ENCODE results near the gene NEIL1.
A peak's percentile ranks its signal among the peaks of the same experiment; 100 is the strongest.
"Not testable (repeated sequence)": the region's sequence is repeated elsewhere in the genome, so short reads cannot be mapped to it uniquely, and the experiment has no call there.

The NEIL1 gene

GRCh38 chr15:75327005-75327404 lies 19.8 kb upstream of the NEIL1 start:
- DNase-seq (no peak), ATAC-seq (no peak)
- no peaks in the 10 kb centered on the region for H3K27me3 Mint-ChIP-seq
- no peak overlapping the region for H3K4me3 Mint-ChIP-seq
- no peaks in the 10 kb centered on the region for H3K9me3 Mint-ChIP-seq
- no peaks in the 10 kb centered on the region for H3K4me1 Mint-ChIP-seq
- no peak overlapping the region for H3K27ac Mint-ChIP-seq

GRCh38 chr15:75327491-75327890 lies 19.3 kb upstream of the NEIL1 start:
- no peaks in the 10 kb centered on the region for H3K9me3 Mint-ChIP-seq
- no peak overlapping the region for H3K27ac Mint-ChIP-seq
- no peak for ATAC-seq
- no peaks in the 10 kb centered on the region for H3K27me3 Mint-ChIP-seq
- no peaks in the 10 kb centered on the region for H3K4me1 Mint-ChIP-seq
- DNase-seq = no peak
- no peak overlapping the region for H3K4me3 Mint-ChIP-seq

GRCh38 chr15:75328493-75329314 lies 18.1 kb upstream of the NEIL1 start:
- ATAC-seq (no peak), DNase-seq (no peak)
- H3K9me3 Mint-ChIP-seq = no peaks in the 10 kb centered on the region
- no peak overlapping the region for H3K27ac Mint-ChIP-seq
- no peaks in the 10 kb centered on the region for H3K4me1 Mint-ChIP-seq
- no peak overlapping the region for H3K4me3 Mint-ChIP-seq
- H3K27me3 Mint-ChIP-seq = no peaks in the 10 kb centered on the region

GRCh38 chr15:75329571-75329970 lies 17.3 kb upstream of the NEIL1 start:
- no peak overlapping the region for H3K4me3 Mint-ChIP-seq
- no peak overlapping the region for H3K27ac Mint-ChIP-seq
- DNase-seq (no peak), ATAC-seq (no peak)
- no peaks in the 10 kb centered on the region for H3K9me3 Mint-ChIP-seq
- H3K27me3 Mint-ChIP-seq = no peaks in the 10 kb centered on the region
- H3K4me1 Mint-ChIP-seq = peaks cover 2% of the 10 kb centered on the region

GRCh38 chr15:75332093-75332492 lies 14.7 kb upstream of the NEIL1 start:
- H3K27me3 Mint-ChIP-seq, ATAC-seq, H3K9me3 Mint-ChIP-seq, H3K27ac Mint-ChIP-seq, DNase-seq, H3K4me3 Mint-ChIP-seq: not testable (repeated sequence)
- peaks cover 25% of the 10 kb centered on the region for H3K4me1 Mint-ChIP-seq

GRCh38 chr15:75333654-75334419 lies 13.0 kb upstream of the NEIL1 start:
- H3K4me3 Mint-ChIP-seq, DNase-seq, H3K9me3 Mint-ChIP-seq, ATAC-seq, H3K27ac Mint-ChIP-seq, H3K27me3 Mint-ChIP-seq: not testable (repeated sequence)
- peaks cover 36% of the 10 kb centered on the region for H3K4me1 Mint-ChIP-seq

- no peak for ATAC-seq
- no peaks in the 10 kb centered on the region for H3K27me3 Mint-ChIP-seq
- peaks cover 41% of the 10 kb centered on the region for H3K4me1 Mint-ChIP-seq
- DNase-seq = no peak
- H3K4me3 Mint-ChIP-seq = peak overlapping the region; percentile 100
- peak overlapping the region; percentile 99 to 100 for H3K27ac Mint-ChIP-seq
- H3K9me3 Mint-ChIP-seq = no peaks in the 10 kb centered on the region
Measured at GRCh38 chr15:75335313-75335704, 11.5 kb upstream of the NEIL1 start.

GRCh38 chr15:75335705-75336355 lies 11.0 kb upstream of the NEIL1 start, which contains the start of gene COMMD4:
Gene COMMD4, plus strand, starts transcription at chr15:75336063. Its CDS starts 27 bp downstream, at chr15:75336090.
- Mint-ChIP-seq H3K4me3 (peak within 1 kb of the TSS; percentile 100), H3K4me1 (peaks cover 41% of the 10 kb centered on the region), H3K27me3 (no peaks in the 10 kb centered on the region), H3K27ac (peak within 1 kb of the TSS; percentile 99 to 100), H3K9me3 (no peaks in the 10 kb centered on the region)
- DNase-seq (peak; percentile 76 to 88), ATAC-seq (peak; percentile 85)

- DNase-seq (no peak), ATAC-seq (no peak)
- no peak overlapping the region for H3K27ac Mint-ChIP-seq
- no peak overlapping the region for H3K4me3 Mint-ChIP-seq
- H3K4me1 Mint-ChIP-seq = peaks cover 41% of the 10 kb centered on the region
- H3K9me3 Mint-ChIP-seq = no peaks in the 10 kb centered on the region
- no peaks in the 10 kb centered on the region for H3K27me3 Mint-ChIP-seq
Measured at GRCh38 chr15:75338661-75339240, 8.1 kb upstream of the NEIL1 start.

- no peaks in the 10 kb centered on the region for H3K9me3 Mint-ChIP-seq
- no peak overlapping the region for H3K4me3 Mint-ChIP-seq
- no peaks in the 10 kb centered on the region for H3K27me3 Mint-ChIP-seq
- ATAC-seq (no peak), DNase-seq (no peak)
- H3K4me1 Mint-ChIP-seq = peaks cover 38% of the 10 kb centered on the region
- H3K27ac Mint-ChIP-seq = no peak overlapping the region
Measured at GRCh38 chr15:75339531-75340240, 7.2 kb upstream of the NEIL1 start.

GRCh38 chr15:75342221-75342620 lies 4.6 kb upstream of the NEIL1 start:
- H3K4me3 Mint-ChIP-seq = no peak overlapping the region
- no peaks in the 10 kb centered on the region for H3K27me3 Mint-ChIP-seq
- ATAC-seq (no peak), DNase-seq (no peak)
- no peak overlapping the region for H3K27ac Mint-ChIP-seq
- H3K4me1 Mint-ChIP-seq = peaks cover 22% of the 10 kb centered on the region
- no peaks in the 10 kb centered on the region for H3K9me3 Mint-ChIP-seq

GRCh38 chr15:75343953-75344352 lies 2.9 kb upstream of the NEIL1 start:
- ATAC-seq, H3K4me3 Mint-ChIP-seq, DNase-seq, H3K27ac Mint-ChIP-seq, H3K27me3 Mint-ChIP-seq, H3K9me3 Mint-ChIP-seq: not testable (repeated sequence)
- H3K4me1 Mint-ChIP-seq = peaks cover 27% of the 10 kb centered on the region

GRCh38 chr15:75347222-75348033 lies 589 bp downstream of the NEIL1 start:
- H3K4me1 Mint-ChIP-seq = peaks cover 44% of the 10 kb centered on the region
- H3K9me3 Mint-ChIP-seq = peaks cover 14 to 26% of the 10 kb centered on the region in 2 donors
- H3K27ac Mint-ChIP-seq = peak overlapping the region in 1 of 2 donors; percentile 65
- peak overlapping the region; percentile 82 to 95 for H3K4me3 Mint-ChIP-seq
- peak; percentile 53 to 68 for DNase-seq
- peak; percentile 69 for ATAC-seq
- no peaks in the 10 kb centered on the region for H3K27me3 Mint-ChIP-seq

GRCh38 chr15:75348034-75348561 lies 1.3 kb downstream of the NEIL1 start:
- no peak for ATAC-seq
- H3K4me1 Mint-ChIP-seq = peaks cover 44% of the 10 kb centered on the region
- H3K4me3 Mint-ChIP-seq = peak overlapping the region; percentile 82 to 95
- peaks cover 14 to 26% of the 10 kb centered on the region in 2 donors for H3K9me3 Mint-ChIP-seq
- no peaks in the 10 kb centered on the region for H3K27me3 Mint-ChIP-seq
- no peak for DNase-seq
- H3K27ac Mint-ChIP-seq = no peak overlapping the region
